Gastrocnemius medialis (tissue), 4 donors: ENCODE results near the gene CCL8.
"Not testable (repeated sequence)": the region's sequence is repeated elsewhere in the genome, so short reads cannot be mapped to it uniquely, and the experiment has no call there.

ENCODE experiments used
- POLR2A ChIP-seq, 2 donors: fragments of 450-650 bp; IDR thresholded peaks; one replicate each; pipeline ENCODE4 v1.6.1; 2017; ENCODE audit warnings: antibody characterized with exemption in 2 of 2, mild to moderate bottlenecking in 2 of 2, moderate library complexity in 2 of 2
- TF ChIP-seq, protein P1 (sequence below), 5 experiments: fragments of 450-650 bp in 3 of 5; fragments of 200-600 bp in 2 of 5; sonication (generic) in 2 of 5; IDR thresholded peaks in 4 of 5; conservative IDR thresholded peaks in 1 of 5; 1 replicate in 4 of 5; 2 replicates in 1 of 5; pipeline ENCODE4 v1.5.1; 2016 to 2019; ENCODE audit warnings: antibody characterized with exemption in 5 of 5, mild to moderate bottlenecking in 3 of 5, moderate library complexity in 3 of 5

DNA sequence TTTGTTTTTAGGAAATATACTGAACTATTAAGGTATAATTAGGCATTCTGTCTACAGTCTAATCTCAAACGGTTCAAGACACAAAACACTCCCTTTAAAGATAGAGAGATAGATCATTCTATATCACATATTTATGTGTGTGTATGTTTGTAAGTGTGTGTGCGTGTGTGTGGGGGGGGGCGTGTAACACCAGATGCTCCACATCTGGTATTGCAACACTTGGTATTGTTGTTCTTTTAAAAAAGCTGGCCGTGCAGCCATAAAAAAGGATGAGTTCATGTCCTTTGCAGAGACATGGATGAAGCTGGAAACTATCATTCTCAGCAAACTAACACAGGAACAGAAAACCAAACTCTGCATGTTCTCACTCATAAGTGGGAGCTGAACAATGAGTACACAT, 8.3 kb downstream of the CCL8 start:
- TF ChIP-seq, protein P1, sequence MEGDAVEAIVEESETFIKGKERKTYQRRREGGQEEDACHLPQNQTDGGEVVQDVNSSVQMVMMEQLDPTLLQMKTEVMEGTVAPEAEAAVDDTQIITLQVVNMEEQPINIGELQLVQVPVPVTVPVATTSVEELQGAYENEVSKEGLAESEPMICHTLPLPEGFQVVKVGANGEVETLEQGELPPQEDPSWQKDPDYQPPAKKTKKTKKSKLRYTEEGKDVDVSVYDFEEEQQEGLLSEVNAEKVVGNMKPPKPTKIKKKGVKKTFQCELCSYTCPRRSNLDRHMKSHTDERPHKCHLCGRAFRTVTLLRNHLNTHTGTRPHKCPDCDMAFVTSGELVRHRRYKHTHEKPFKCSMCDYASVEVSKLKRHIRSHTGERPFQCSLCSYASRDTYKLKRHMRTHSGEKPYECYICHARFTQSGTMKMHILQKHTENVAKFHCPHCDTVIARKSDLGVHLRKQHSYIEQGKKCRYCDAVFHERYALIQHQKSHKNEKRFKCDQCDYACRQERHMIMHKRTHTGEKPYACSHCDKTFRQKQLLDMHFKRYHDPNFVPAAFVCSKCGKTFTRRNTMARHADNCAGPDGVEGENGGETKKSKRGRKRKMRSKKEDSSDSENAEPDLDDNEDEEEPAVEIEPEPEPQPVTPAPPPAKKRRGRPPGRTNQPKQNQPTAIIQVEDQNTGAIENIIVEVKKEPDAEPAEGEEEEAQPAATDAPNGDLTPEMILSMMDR (IDR thresholded peaks at IDR 0.05 in 4 of 5, conservative IDR thresholded peaks at IDR 0.05 in 1 of 5): not testable (repeated sequence)
- TF ChIP-seq POLR2A (IDR thresholded peaks at IDR 0.05): not testable (repeated sequence)
